SK-N-MC (cell line): Measurements from ENCODE around the gene PRKCSH.

Experiments
- DNase-seq: peaks from one replicate; pipeline ENCODE4 v3.0.0-alpha.2; 2011; ENCODE audit warnings: low read depth, low spot score
- H3K27ac ChIP-seq: fragments of 200-600 bp; sonication (generic); 2 replicates; pipeline ENCODE4 v1.5.1; 2016; ENCODE audit warnings: mixed run types
- H3K36me3 ChIP-seq: fragments of 200-600 bp; sonication (generic); 2 replicates; pipeline ENCODE4 v1.6.1; 2017; ENCODE audit warnings: antibody characterized with exemption, low read length, mixed read lengths; ENCODE audit not compliant: insufficient read depth
- H3K4me3 ChIP-seq: fragments of 200-600 bp; sonication (generic); 2 replicates; pipeline ENCODE4 v1.5.1; 2016
- H3K9ac ChIP-seq: fragments of 200-600 bp; sonication (generic); 2 replicates; pipeline ENCODE4 v1.8.0; 2017; ENCODE audit warnings: mixed run types, mixed read lengths; ENCODE audit not compliant: insufficient read length
- H3K9me3 ChIP-seq: fragments of 200-600 bp; sonication (generic); 2 replicates; pipeline ENCODE4 v1.6.1; 2017; ENCODE audit warnings: low read depth, mild to moderate bottlenecking, antibody characterized with exemption, low read length, moderate library complexity, mixed read lengths
- EZH2 ChIP-seq: fragments of 200-600 bp; sonication (generic); IDR thresholded peaks from one replicate; pipeline ENCODE4 v1.6.1; 2017; ENCODE audit warnings: antibody characterized with exemption
- FOXP2 ChIP-seq: optimal IDR thresholded peaks from 2 replicates; pipeline ENCODE3; 2011; ENCODE audit warnings: mild to moderate bottlenecking, moderate library complexity; ENCODE audit not compliant: insufficient read depth; ENCODE audit errors: extremely low read length, control extremely low read depth
- POLR2AphosphoS5 ChIP-seq: IDR thresholded peaks from 2 replicates; pipeline ENCODE4 v1.6.1; 2012; ENCODE audit warnings: mild to moderate bottlenecking, low read depth, low read length, borderline replicate concordance

The PRKCSH gene

DNA sequence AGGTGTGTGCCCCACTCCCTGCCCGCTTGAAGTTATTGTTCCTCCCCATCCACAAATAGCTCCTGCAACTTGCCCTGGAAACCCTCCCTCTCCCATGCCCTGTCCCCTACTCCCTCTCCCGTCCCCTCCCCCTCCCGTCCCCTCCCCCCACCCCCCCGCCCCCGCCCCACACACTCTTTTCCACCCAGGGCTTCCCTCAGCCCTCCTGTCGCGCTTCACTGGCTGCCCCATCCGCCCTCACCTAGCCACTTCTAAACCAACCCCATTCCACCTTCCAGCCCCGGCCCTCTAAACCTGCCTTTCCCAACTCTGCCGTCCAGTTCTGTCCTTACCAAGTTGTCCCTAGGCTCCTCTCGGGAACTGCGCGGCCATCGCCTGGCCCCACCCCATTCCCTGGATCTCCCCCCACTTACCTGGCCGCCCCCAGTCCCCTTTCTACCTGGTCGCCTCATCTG lies 17.3 kb upstream of the PRKCSH start:
- DNase-seq: no peak
- Histone ChIP-seq H3K9me3 (no peaks in the 10 kb centered on the region), H3K27ac (no peak overlapping the region), H3K4me3 (no peak overlapping the region), H3K36me3 (no peaks in the 10 kb centered on the region), H3K9ac (no peak overlapping the region)
- TF ChIP-seq FOXP2 (no peak), EZH2 (no peak), POLR2AphosphoS5 (no peak)

DNA sequence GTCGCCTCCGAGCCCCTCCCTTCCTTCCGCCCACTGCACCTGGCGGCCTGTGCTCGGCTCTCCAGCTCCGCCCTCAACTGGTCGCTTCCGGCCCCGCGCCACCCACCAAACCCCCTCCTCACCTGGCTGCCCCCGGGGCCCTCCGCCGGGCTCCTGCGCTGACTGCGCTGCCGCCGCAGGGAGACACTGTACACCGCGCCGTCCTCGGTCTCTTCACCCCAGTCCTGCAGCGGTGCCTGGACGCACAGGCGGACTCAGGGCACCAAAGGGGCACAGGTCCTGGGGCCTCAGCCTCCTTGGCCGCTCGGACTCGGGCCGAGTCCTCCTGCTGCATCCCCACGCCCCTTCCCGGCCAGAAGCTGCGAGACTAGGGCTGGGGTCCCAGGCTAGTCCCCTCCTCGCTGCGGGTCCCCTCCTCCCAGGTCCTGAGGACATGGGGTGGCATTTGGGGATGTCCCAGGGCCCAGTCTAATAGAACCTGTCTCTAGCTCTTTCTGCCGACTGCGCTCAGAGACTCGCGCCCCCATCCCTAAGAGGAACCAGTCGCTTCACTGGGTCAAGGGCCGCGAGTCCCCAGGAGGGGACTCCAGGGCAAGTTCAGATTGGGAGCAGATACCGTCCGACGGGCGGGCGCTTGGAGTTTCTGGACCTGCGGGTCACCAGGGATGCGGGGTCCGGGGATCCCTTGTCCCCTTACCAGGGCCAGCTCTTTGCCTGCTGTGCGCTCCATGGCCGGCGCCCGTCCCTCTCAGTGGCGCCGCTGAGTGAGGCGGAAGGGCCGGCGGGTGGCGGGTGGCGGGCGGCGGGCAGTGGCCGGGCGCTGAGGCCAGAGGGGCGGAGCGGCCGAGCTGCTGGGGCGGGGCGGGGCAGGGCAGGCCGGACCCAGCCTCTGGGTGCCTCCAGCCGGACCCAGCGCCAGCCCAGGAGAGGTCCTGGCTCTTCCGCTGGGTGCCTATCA lies 16.6 kb upstream of the PRKCSH start, which contains the start of gene RGL3:
Gene RGL3 (minus strand): TSS at position 766 of the 958 bp plus-strand sequence. CDS start 36 bp downstream, at position 730.
- H3K4me3 ChIP-seq: no peak within 1 kb of the TSS
- H3K9me3 ChIP-seq: no peaks in the 10 kb centered on the region
- no peaks in the 10 kb centered on the region for H3K36me3 ChIP-seq
- H3K9ac ChIP-seq: no peak within 1 kb of the TSS
- H3K27ac ChIP-seq: no peak within 1 kb of the TSS
- no peak for DNase-seq
- TF ChIP-seq FOXP2: no peak
- TF ChIP-seq POLR2AphosphoS5: no peak

DNA sequence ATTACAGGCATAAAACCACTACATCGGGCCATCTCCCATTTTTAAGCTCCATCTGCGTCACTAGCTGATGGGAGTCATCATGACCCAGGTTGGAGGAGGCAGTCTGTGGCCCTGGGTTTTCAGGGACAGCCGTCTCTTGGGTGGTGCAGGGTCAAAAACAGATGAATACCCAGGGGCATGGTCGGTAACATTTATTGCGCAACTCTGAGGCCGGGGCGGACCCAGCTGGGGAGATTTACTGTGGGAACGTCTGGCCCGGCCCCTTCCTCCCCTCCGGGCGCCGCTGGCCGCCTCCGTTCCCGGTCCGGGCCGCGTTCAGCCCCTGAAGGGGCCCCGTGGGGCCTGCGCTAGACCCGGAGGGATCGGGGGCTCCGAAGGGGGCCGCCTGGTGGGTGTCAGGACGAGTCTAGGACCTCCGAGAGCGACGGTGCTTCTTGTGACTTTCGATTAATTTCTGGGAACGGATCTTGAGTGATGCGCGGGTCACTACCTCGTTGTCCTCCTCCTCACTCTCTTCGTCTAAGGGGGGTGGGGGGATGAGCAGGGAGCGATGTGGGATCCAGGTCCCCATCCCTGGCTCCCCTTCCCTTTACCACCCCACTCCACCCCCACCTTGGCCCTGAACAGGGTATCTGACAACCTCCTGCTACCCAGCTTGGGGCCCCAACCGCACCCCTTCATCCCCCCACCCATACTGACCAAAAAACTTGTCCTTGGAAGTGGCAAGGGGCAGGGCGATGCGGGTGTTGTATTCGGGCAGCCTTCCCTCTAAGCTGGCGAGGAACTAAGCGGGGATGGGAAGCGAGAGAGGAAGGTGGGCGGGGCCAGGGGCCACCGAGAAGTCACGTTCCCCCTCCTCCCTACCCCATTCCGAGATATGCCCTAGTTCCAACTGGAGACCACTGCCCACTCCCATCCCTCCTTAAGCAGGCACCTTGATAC lies 14.7 kb upstream of the PRKCSH start:
- H3K36me3 ChIP-seq: no peaks in the 10 kb centered on the region
- no peak overlapping the region for H3K9ac ChIP-seq
- no peak overlapping the region for H3K4me3 ChIP-seq
- no peak overlapping the region for H3K27ac ChIP-seq
- DNase-seq: no peak
- H3K9me3 ChIP-seq: no peaks in the 10 kb centered on the region
- no peak for TF ChIP-seq POLR2AphosphoS5
- TF ChIP-seq FOXP2: no peak
- TF ChIP-seq EZH2: peak; percentile 47

DNA sequence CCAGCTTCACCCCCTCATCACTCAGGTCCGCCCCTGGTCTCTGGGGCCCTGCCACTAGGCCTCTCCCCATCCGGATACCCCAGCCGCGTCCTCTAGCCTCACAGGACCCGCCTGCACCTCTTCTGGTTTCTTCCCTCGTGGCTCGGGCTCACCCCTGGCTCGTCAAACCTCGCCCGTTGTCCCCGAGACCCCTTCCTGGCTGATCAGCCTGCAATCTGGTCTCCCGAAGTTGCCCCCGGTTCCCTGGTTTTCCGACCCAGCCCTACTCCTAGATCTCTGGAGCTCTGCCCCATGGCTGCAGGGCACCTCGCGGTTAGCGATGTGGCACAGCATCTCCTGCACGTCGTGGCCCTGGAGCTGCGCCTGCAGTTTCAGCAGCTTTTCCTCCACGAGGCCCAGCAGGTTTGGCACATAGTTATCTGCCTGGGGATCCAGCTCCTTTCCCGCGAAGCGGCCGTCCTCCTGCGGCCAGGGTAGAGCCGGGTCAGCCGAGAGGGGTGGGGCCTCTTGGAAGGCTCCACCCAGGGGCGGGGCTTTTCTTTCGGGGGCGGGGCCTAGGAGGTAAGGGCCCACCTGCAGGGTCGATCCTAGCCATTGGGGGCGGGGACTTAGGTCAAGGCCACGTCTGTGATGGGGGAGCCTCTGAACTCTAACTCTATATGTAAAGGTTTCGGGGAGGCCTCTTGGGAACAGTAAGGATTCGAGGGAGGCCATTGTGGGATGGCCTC lies 13.9 kb upstream of the PRKCSH start:
- peak overlapping the region; percentile 49; the same call in 1 of the 2 replicates for H3K4me3 ChIP-seq
- H3K36me3 ChIP-seq: no peaks in the 10 kb centered on the region
- DNase-seq: no peak
- TF ChIP-seq EZH2: no peak
- H3K9ac ChIP-seq: no peak overlapping the region
- no peaks in the 10 kb centered on the region for H3K9me3 ChIP-seq
- no peak overlapping the region for H3K27ac ChIP-seq

DNA sequence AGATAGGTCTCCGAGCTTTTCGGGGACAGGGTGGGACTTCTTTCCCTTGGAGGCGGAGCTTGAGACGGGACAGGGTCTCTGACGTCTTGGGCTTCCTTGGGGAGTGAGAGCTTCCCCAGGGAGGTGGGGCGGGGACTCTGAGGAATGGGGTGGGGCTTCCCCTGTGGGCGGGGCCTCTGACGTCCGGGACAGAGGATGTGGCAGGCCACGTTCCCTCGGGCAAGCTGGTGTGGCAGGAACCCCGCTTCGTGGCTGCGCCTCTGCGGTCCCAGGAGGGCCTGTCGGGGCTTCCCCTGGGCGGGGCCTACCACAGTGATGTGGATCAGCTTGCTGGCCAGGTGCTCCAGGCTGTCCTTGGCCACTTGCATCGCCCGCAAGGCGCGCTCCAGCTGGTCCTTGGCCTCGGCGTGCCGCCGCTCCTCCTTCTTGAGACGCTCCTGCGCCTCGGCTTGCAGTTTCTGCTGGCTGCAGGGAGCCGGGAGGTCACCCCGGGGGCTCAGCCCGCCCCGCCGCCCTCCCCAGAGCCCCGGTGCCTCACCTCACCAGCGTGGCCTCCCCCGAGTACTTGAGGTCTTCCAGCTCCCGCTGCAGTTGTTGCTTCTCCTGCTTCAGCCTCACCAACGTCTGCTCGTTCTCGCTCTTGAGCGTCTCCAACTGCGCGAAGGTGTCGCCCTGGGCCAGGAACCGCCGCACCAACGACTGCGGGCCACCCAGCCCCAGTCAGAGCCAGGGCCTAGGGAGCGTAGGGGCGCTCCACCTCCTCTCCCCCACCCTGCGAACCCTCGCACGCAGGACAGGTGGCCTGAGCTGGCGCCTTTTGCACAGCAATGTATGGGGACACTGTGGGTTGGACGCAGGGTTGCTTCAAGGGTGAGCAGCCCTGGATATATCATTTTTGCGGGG lies 13.0 kb upstream of the PRKCSH start:
- no peak overlapping the region for H3K9ac ChIP-seq
- H3K36me3 ChIP-seq: no peaks in the 10 kb centered on the region
- no peak for DNase-seq
- H3K9me3 ChIP-seq: no peaks in the 10 kb centered on the region
- no peak for TF ChIP-seq EZH2
- no peak for TF ChIP-seq FOXP2
- TF ChIP-seq POLR2AphosphoS5: no peak
- H3K4me3 ChIP-seq: peak overlapping the region; percentile 49; the same call in 1 of the 2 replicates
- no peak overlapping the region for H3K27ac ChIP-seq

DNA sequence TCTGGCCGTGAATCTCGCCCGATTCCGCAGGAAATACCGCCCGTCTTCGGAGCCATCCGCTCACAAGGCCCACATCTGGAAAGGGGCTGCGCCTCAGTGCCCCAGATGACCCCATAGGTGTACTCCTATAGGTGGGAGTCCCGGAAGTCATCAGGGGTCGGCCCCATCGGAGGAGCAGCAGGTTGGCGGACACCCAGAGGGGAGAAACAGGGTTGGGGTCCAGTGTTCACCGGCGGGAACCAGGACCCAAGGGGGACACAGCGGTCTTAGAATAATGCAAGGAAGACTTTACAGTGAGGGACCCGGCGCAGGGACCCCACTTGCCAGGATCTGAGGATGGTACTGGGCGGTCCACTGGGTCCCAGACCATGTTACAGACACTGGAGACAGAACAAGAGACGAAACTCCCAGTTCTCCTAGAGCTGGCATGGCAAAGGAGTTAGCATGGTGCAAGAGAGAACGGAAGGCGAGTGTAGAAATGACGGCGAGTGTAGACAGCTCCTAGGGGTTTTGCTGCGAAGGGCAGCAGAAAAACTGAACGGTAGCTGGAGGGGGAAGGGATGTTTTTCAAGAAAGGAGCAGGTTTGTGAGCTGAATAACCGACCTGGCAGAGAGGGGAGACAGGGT lies 12.2 kb upstream of the PRKCSH start:
- no peaks in the 10 kb centered on the region for H3K36me3 ChIP-seq

DNA sequence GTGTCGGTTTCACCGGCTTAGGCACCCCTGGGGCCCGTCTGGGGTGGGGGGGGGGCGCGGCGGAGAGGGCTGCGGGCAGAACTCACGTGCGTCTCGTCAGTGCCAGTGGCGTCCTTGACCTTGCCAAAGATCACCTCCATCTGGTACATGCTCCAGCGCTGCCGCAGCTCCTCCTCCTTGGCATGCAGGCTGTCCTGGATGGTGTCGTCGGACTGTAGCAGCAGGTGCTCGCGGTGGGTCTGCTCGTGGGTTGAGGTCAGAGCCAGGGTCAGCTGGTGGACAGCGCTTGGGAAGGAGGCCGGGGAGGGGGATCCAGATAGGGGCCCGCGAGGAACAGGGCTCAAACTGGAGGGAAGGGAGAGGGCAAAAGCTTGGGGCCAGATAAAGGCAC lies 11.6 kb upstream of the PRKCSH start:
- Histone ChIP-seq H3K36me3 (no peaks in the 10 kb centered on the region), H3K9ac (no peak overlapping the region), H3K27ac (no peak overlapping the region), H3K9me3 (no peaks in the 10 kb centered on the region), H3K4me3 (no peak overlapping the region)
- TF ChIP-seq FOXP2: no peak
- no peak for TF ChIP-seq POLR2AphosphoS5
- TF ChIP-seq EZH2: no peak
- DNase-seq: no peak

More for the DNA sequence above, 12.2 kb upstream of the PRKCSH start:
- DNase-seq: no peak
- TF ChIP-seq EZH2 (no peak), POLR2AphosphoS5 (no peak), FOXP2 (no peak)
- no peak overlapping the region for H3K9ac ChIP-seq
- H3K9me3 ChIP-seq: no peaks in the 10 kb centered on the region
- no peak overlapping the region for H3K4me3 ChIP-seq
- no peak overlapping the region for H3K27ac ChIP-seq
